Limb (tissue), 2 donors: ENCODE results near the gene KRTAP13-4.
A peak's percentile ranks its signal among the peaks of the same experiment; 100 is the strongest.

Experiments used
- DNase-seq, 2 donors: peaks; one replicate each; pipeline ENCODE4 v3.0.0-alpha.2; 2016; ENCODE audit errors: extremely low spot score in 2 of 2

Gene KRTAP13-4, protein sequence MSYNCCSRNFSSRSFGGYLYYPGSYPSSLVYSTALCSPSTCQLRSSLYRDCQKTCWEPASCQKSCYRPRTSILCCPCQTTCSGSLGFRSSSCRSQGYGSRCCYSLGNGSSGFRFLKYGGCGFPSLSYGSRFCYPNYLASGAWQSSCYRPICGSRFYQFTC

DNA sequence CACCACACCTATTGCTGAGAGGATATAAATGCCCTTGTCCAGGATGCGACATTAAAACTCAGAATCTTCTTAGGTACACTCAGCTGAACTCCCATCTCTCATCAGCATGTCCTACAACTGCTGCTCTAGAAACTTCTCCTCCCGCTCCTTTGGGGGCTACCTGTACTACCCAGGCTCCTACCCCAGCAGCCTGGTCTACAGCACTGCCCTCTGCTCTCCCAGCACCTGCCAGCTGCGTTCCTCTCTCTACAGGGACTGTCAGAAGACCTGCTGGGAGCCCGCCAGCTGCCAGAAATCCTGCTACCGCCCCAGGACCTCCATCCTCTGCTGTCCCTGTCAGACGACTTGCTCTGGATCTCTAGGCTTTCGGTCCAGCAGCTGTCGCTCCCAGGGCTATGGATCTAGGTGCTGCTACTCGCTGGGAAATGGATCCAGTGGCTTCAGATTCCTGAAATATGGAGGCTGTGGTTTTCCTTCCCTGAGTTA is at the start of gene KRTAP13-4:
KRTAP13-4 (plus strand) TSS at position 51 of the 486 bp plus-strand sequence; CDS start at position 107, 56 bp downstream.
- DNase-seq = no peak

DNA sequence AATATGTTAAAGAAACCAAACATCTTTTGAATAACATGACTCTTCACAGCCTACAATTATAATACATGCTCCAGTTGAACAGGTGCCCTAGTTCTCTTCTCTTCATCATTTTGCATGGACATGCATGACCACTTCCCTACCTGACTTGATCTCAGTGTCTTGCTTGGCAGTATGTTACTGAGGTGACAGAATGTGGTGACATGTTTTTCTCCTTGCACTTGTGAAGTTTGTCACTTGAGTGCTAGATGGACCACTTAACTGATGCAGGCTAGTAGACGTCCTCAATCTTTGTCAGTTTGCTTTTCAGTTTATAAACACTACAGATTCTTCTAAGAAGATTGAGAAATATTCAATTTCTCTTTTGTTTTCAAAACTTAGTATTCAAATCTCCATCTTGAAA is 47.8 kb upstream of the KRTAP13-4 start:
- no peak for DNase-seq

DNA sequence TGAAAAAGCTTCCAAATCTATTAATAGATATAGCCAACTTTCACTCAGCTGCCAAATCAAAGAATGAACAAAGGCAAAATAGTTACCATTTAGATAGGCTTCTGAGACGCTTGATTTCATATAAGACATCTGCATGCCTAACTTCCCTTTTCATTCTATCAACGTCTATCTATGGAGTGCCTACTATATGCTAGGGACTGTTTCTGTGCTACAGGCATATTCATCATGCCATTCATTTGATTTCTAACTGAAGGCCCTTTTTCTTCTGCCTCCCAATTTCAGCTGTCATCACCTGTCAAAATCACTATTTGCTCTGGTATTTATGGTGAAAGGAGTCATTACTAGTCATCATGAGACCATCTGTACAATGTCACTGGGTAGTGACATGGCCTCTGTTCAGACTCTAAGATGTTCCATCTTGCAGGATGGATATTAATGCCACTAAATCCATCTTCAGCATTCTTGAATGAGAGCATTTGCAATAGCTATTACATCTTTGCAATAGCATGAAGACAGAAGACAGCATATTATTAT is 38.5 kb upstream of the KRTAP13-4 start:
- no peak for DNase-seq

DNA sequence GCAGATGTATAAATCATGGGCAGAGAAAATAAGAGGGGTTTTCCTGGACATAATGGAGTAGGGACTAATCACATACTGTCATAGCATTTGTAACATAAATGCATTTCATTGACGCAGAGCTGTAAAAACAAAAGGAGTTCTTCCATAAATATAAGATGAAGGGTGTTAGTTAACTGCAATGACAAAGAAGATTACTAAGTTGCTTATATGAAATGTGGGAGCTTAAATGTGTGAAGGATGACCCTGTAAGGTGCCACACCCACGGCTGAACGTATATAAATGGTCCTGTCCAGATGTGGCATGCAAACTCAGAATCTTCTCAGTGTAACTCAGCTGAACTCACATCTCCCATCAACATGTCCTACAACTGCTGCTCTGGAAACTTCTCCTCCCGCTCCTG is 34.3 kb upstream of the KRTAP13-4 start, which contains the start of gene KRTAP13-1:
KRTAP13-1 (plus strand) TSS at position 301 of the 400 bp plus-strand sequence; CDS start at position 357, 56 bp downstream.
- no peak for DNase-seq

DNA sequence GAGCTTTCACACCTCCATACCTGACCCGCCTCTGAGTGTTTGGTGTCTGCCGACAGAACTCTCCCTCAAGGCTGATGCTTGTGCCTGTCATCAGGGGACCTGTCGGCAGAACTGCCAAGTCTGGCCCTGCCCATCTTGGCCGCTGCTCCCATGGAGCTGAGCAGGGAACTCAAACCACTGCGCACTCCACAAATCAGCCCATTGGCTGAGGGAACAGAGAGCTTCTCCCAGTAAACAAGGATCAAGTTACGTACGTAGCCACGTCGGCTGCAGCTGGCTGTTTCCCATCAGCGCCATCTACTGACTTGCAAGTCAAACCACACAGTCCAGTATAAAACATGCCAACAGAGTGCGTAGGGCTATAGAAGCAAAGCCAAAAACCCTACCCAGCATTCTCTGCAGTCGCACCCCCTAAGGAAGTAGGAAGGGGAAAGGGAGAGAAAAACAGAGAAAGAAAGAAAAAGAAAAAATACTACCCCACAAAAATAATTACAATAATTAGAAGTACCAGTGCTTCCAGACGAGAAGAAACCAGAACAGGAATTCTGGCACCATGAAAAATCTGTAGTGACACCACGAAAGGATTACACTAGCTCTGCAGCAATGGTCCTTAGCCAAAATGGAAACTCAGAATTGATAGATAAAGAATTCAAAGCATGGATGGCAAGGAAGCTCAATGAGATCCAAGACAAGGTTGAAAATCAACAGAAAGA is 21.1 kb upstream of the KRTAP13-4 start:
- DNase-seq = no peak

DNA sequence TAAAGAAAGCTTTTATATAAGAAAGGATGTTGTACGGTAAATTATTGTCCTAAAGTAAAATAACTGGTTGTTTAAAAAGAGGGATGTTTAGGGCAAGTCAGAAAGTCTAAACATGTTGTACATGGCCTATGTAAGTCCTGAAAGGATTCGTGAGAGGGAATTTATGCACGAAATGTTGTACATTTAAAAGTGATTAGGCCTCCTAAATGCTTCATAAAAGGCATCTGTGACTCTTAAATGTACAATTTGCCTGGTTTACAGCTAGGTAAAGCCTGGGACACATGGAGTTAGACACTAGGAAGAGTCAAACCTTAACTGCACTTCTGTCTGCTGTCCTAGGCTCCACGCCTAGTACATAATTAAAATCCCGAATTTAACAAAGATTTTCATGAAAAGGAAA is 14.0 kb upstream of the KRTAP13-4 start:
- DNase-seq = no peak

DNA sequence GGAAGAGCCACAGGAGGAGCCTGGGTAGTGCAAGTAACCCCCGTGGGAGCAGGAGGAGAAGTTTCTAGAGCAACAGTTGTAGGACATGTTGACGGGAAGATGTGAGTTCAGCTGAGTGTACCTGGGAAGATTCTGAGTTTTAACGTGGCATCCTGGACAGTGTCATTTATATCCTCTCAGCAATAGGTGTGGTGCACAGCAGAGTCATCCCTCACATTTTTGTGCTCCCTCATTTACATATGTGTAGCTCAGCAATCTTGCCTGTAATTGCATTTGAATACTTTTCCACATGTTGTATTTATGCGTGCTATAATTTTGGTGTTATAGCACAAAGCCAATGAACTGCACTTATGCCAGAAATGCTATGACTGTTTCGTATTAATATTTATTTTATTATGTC is 4.2 kb upstream of the KRTAP13-4 start, which contains the start of gene KRTAP13-3:
KRTAP13-3 (minus strand) TSS at position 101 of the 400 bp plus-strand sequence; CDS start at position 87, 14 bp downstream.
- DNase-seq = no peak

DNA sequence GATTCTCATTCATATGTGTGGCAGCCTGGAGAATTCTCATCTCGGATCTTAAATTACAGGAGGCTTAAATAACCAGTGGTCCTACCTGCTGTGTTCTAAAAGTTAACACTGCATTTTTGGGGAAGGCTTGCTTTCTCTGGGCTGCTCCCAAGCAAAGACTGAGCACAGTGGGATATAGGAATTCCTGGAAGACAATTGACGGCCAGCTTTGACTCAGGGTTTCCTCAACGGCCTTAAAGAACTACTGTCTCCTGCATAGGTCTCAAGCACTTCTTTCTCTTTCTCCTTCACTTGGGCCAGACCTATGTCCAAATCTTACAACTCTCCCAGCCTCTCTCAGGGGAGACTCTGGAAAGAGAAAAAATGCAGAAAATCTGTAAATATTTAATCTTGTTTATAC is 3.3 kb upstream of the KRTAP13-4 start:
- no peak for DNase-seq

DNA sequence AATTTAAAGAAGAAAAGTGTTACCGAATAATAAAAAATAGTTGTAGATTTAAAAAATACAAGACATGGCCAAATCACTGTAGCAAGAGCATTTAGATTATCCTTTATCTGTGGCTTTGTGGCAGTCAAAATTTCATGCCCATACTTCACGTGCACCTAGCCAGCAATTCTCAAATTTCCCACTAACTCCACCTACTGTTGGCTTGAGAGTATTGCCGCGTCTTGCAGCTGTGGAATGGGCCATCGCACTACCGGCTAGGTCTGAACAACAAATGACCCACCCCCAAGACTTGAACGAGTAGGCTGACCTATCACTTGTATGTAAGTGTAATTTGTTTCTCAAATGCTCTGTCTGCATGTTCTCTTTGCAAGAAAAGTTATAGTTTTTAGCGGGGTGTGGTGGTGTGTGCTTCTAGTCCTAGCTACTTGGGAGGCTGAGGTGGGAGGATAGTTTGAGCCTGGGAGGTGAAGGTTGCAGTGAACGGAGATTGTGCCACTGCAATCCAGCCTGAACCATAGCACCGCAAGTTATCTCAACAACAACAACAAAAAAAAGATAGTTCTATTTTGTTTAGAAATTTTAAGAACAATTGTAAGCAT is 4.1 kb downstream of the KRTAP13-4 start:
- DNase-seq = peak in 1 of 2 donors; percentile 15

DNA sequence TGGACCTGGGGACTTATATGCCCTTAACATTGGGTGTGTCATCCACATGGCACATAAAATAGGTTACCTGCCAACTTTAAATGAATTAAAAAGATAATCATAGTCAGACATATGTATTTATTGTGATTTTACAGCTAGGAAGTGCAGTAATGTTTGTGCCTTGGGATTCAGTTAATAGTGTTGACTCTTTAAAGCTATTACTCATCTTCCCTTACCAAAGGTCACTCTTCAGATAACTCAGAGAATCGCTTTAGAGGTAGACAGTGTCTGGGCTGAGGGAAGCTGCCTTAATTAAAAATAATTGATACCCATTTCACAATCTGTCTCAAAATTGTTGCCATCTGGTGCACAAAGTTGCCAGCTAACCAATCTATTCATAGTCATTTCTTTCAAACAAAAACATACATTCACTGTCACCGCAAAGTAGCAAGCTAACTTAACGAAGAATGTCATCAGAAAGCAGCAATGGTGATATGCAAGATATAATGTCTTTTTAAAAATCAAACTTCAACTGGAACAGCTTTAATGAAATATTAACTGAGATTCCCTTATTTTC is 7.1 kb downstream of the KRTAP13-4 start:
- DNase-seq = no peak

DNA sequence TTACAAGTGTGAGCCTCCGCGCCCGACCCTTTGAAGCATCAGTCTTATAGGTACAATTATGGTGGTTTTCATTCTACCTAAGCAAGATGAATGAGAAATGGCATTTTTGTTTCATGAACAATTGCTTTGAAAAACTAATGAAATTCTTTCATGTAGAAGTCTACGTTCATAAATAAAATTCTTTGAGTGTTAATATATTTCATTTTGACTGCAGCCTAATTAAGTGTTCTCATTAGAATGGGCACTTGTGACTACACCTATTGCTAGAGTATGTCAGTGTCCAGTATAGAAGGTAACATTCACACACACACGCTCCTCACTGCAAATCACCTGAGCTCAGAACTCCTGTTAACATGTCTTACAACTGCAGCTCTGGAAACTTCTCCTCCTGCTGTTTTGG is 10.0 kb downstream of the KRTAP13-4 start, which contains the start of gene KRTAP15-1:
KRTAP15-1 (plus strand) TSS at position 301 of the 400 bp plus-strand sequence; CDS start at position 354, 53 bp downstream.
- no peak for DNase-seq

DNA sequence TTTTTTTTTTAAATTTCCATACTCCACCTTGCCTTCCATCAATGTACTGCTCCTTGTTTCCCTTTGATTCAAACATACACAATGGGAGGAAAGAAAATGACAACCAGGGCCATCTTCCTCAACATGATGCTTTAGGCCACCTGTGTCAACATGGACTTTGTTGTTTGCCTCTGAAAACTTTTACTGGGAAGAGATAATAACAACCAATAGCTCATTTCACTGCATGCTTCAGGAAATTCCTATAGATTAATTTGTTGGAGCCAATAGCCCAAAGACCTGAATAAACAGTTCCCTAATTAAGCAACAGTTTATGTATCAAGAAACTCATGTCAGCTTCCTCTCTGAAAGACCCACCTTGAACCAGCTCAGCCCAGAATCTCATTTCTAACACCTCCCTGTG is 13.2 kb downstream of the KRTAP13-4 start:
- no peak for DNase-seq

DNA sequence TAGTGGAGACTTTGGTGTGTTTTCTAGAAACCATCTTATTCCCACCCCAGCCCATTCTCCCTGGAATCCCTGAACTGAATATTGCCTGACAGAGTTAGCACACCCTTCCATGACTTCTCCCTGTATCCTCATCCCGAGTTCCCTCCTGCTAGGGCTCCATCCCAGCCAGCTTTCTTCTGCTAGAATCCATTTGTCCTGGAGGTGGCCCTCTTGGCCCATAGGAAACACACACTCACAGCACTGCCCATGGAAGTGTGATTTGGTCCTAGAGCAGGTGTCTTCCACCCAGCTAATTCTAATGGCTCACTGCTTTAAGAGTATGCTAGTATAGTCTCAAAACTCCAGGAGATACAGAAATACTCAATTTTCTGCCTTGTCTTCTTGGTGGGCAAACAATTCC is 14.2 kb downstream of the KRTAP13-4 start:
- DNase-seq = no peak

DNA sequence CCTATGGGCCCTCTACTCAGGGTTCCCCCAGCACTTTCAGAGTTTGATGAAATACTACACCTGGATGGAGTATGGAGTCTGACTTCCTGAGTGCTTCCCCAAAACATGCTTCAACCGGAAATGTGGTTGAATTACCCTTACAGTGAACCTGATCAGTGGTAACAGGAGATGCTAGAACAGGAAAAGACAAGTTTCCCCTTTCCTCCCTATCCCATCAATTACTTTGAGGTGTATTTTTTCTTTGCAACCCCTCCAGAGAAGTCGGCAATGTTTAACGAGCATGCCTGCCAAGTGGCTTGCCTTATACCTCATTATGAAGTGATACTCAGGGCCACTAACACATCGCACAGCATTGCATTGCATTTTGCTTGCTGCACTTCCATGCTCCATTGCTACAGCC is 17.0 kb downstream of the KRTAP13-4 start:
- DNase-seq = no peak

DNA sequence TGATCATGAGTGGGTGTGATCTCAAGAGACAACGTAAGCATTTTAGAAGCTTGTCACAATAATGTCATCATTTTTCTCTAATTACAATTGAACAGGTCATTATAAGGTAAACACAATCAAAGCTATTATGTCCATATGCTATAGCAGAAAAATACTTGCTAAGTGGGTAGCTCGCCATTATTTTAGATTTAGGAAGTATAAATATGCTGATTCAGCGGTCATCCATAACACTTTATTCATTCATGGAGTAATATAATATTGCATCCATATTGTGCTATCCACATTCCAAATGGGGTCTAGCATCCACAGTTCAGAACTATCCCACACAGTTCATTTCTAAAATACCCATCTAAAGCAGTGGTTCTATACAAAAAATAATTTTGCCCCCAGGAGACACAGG is 18.5 kb downstream of the KRTAP13-4 start:
- DNase-seq = no peak

DNA sequence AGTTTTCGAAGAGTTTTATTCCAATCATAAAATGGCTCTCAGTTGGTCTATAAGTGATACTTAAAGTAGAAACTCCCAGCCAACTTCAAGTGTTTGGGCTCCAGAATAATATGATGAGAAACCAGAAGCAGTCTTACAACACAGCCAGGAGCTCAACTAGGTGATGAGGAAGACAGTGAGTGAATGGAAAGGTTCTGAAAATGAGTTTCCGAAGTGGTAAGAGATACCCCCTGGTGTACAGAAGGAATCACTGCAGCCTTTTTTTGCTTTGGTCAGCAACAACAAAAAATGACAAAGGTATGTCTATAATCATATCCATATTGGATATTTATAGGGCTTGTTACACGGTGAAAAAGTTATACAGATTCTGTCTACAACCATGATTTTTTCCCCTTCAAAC is 33.7 kb downstream of the KRTAP13-4 start:
- no peak for DNase-seq

DNA sequence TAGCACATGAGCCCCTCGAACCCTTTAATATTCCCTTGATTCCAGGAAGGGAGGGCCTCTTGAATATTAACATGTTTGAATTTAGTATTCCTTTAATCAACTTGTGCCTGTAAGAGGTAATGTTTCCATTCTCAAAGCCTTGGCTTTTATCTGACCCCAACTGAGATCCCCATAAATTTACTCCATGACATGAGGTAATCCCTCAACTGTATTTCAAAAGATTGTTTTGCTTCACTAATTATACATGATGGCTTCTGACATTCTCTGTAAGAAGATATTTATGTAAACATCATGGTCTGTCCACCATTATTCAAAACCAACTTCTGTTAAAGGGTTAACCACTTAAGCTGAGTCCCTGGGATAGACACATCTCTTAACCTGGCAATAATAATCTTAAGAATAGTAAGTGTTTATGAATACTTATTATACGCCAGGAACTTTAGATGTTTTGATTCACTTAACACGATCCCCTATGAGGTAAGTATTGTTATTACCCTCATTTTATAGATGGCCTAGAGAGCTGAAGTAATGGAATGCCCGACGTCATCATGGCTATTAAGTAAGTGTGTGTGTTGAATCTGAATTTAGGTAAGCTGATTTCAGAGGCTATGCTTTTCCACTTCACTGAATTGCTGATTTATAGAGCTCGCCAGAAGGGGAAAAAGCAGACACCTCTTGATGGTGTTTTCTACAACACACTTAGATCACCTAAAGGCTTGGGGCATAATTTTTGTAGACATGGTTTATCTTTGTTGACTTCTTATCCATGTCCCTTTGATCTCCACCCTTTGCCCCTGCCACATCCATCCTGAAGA is 39.1 kb downstream of the KRTAP13-4 start:
- DNase-seq = no peak

DNA sequence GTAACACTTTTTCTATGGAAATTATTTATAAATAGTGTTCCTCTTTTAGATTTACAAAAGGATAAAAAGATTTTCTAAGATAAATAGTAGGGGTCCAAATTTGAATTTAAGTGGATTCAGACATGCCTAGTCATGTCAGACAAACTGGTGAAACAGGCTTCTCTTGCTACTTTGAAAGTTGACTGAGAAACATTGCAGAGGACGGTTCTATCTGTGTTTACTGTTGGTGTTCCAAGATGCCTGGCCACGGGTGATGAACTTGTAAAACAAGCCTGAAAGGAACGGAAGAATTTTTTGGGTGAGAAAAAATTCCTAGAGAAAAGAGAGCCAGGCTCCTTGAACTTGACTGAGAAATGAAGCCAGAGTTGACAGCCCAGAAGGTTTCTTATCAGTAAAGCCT is 48.0 kb downstream of the KRTAP13-4 start:
- no peak for DNase-seq

DNA sequence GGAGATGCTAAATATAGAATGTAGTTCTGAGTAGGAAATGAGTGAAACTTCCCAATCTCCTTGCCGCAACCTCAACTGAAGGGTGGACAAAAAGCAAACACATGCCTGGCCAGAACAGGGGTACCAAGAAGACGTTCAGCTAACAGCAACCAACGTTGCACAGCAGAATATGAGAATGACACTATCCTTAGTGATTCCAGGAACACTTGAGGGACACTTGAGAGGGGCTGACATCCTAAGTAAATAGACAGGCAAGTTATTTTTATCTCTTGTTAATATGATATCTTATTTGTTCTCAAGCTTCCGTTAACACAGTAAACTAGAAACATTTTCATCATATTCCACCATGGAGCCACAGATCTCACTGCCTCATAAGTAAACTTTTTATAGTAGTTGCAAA is 49.2 kb downstream of the KRTAP13-4 start:
- DNase-seq = no peak

DNA sequence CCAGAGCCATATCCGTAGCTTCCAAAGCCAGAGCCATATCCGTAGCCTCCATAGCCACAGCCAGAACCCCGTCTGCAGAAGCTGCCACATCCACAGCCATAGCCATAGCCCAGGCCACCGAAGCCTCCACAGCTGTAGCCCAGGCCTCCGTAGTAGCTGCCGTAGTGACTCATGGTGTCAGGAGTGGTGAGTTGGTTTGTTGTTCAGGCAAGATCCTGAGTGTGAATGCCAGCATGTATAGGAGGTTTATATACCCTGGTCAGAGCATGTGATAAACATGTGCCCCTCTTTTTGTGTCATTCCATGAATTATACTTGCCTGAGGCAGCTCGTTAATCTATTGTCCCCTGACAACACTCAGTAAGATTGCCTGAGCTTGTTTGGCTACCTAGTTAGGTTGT is 50.1 kb downstream of the KRTAP13-4 start, which contains the start of gene KRTAP19-1:
KRTAP19-1 (minus strand) TSS at position 223 of the 400 bp plus-strand sequence; CDS start at position 173, 50 bp downstream.
- no peak for DNase-seq
